HAP-1 (cell line): ENCODE data around the gene UNC5C.
A peak's percentile ranks its signal among the peaks of the same experiment; 100 is the strongest.
"Not testable (repeated sequence)": the region's sequence is repeated elsewhere in the genome, so short reads cannot be mapped to it uniquely, and the experiment has no call there.

Source experiments
- DNase-seq, 2 experiments: peaks; one replicate each; pipeline ENCODE4 v3.0.0-alpha.2; 2016 to 2020; ENCODE audit warnings: low spot score in 2 of 2
- H3K27me3 ChIP-seq: fragments of 250-450 bp; sonication (Bioruptor Pico); 2 replicates; pipeline ENCODE4 v1.5.1; 2020; ENCODE audit warnings: low read depth, mild to moderate bottlenecking, moderate library complexity
- H3K36me3 ChIP-seq: fragments of 250-450 bp; sonication (Bioruptor Pico); replicated peaks from 2 replicates; pipeline ENCODE4 v1.5.1; 2020; ENCODE audit warnings: mild to moderate bottlenecking
- H3K4me1 ChIP-seq: fragments of 250-450 bp; sonication (Bioruptor Pico); 2 replicates; pipeline ENCODE4 v1.5.1; 2020; ENCODE audit warnings: mild to moderate bottlenecking
- H3K4me3 ChIP-seq: fragments of 250-450 bp; sonication (Bioruptor Pico); 2 replicates; pipeline ENCODE4 v1.5.1; 2020; ENCODE audit warnings: mild to moderate bottlenecking, moderate library complexity
- H3K9me3 ChIP-seq: fragments of 250-450 bp; sonication (Bioruptor Pico); 2 replicates; pipeline ENCODE4 v1.5.1; 2020; ENCODE audit warnings: mild to moderate bottlenecking, moderate library complexity
- in situ Hi-C: fragments of 300-500 bp; cut with MboI; formaldehyde crosslinking; loops from 3 replicates; pipeline ENCODE4 v1.14.3; 2020; ENCODE audit warnings: low sequenced_read_pairs, inconsistent platforms, mixed read lengths

UNC5C gene

DNA sequence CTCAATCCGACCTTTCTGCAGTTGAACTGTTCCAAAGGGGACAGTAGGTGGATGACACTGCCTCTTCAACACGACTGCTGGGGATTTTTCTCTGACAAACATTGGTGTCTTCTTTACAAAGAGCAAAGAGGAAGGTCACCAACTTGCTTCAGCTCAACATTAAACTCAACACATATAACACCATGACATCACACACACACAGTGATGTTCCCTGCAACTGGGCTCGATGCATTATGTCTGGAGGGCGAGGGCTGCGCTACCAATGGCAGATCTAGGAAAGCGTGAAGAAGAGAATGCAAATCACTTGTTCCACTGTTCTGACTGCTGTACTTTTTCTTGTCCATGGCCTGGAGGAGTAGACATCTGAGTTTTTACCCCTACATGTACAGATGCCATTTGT lies 385.9 kb downstream of the UNC5C start:
- DNase-seq, result no peak
- Histone ChIP-seq H3K4me3 (no peak overlapping the region), H3K27me3 (no peaks in the 10 kb centered on the region), H3K9me3 (no peaks in the 10 kb centered on the region), H3K4me1 (no peaks in the 10 kb centered on the region; the same call in 1 of the 2 replicates), H3K36me3 (no peaks in the 10 kb centered on the region)
- in situ Hi-C loops, result loop anchor here (25.0 kb wide), 1 partner anchor 474 kb away; no protein-coding TSS in a partner anchor

DNA sequence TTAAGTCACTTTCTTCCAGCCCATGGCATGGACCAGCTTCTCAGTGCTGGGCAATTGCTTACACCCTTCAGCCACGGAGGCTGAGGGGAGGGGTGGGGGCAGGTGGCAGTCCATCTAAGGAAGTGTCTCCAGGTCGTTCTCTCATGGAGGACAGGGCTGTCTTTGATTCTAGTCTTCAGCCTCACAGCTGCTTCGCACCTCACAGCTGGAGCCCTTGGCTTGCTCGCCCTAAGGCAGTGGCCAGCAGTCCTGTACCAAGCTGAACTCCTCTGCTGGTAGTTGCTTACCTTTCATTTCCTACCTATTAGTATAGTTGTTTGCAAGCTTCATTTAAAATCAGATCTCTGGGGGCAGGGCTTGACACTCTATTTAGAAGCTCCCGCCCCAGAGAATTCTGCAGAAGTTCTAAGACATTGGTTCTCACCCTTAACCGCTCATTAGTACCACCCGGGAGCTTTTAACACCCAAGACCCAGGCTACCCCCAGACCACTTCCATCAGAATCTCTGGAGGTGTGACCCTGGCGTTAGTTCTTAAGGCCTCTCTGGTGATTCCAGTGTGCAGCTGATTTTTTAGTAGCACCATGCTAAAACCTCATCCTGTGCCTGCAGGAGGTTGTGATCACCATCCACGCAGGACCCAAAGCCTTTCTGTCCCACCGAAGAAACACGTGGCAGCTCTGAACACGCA lies 386.8 kb downstream of the UNC5C start:
- H3K27me3 ChIP-seq, result no peaks in the 10 kb centered on the region
- in situ Hi-C loops, result loop anchor here (25.0 kb wide), 1 partner anchor 475 kb away; no protein-coding TSS in a partner anchor

DNA sequence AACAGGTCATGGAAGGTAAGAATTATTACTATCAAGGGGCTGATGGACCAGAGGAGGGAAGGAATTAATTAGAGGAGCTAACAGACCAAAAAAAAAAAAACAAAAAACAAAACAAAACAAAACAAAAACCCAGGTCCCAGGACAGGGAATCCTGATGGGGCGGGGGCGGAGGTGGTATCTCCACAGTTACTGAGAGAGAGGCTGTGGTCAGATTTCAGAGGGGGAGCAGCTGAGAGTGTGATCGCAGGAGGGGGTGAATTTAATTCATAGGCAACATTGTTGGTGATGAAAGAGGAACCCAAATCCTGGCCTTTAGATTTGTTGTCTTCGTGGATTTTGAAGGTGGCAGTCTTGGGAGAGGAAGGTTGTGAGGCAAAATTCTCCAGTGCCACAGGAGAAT lies 389.4 kb downstream of the UNC5C start:
- Histone ChIP-seq H3K9me3 (no peaks in the 10 kb centered on the region), H3K4me1 (no peaks in the 10 kb centered on the region; the same call in 1 of the 2 replicates), H3K27me3 (no peaks in the 10 kb centered on the region), H3K36me3 (no peaks in the 10 kb centered on the region), H3K4me3 (no peak overlapping the region)
- in situ Hi-C loops, result loop anchor here (25.0 kb wide), 1 partner anchor 478 kb away; no protein-coding TSS in a partner anchor
- DNase-seq, result no peak

More for the DNA sequence above, 386.8 kb downstream of the UNC5C start:
- no peaks in the 10 kb centered on the region for H3K9me3 ChIP-seq
- H3K4me3 ChIP-seq, result no peak overlapping the region
- H3K36me3 ChIP-seq, result no peaks in the 10 kb centered on the region
- no peak for DNase-seq
- no peaks in the 10 kb centered on the region; the same call in 1 of the 2 replicates for H3K4me1 ChIP-seq

DNA sequence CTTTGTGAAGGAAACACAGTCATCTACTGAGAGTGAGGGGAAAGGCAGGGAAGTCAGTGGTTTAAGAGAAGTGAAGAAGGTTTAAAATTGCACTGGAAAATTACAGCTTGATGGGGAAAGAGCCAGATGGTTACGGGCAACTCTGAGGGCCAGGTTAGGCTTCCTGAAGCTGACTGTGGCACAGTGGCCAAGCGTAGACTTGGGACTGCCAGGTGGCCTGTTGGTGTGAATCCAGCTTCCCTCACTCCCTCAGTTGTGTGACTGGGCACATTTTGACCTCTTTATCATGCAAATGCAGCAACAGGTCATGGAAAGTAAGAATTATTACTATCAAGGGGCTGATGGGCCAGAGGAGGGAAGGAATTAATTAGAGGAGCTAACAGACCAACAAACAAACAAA lies 390.1 kb downstream of the UNC5C start:
- Histone ChIP-seq H3K4me1 (no peaks in the 10 kb centered on the region; the same call in 1 of the 2 replicates), H3K4me3 (no peak overlapping the region), H3K27me3 (no peaks in the 10 kb centered on the region), H3K36me3 (no peaks in the 10 kb centered on the region), H3K9me3 (no peaks in the 10 kb centered on the region)
- in situ Hi-C loops, result loop anchor here (25.0 kb wide), 1 partner anchor 479 kb away; no protein-coding TSS in a partner anchor
- no peak for DNase-seq

DNA sequence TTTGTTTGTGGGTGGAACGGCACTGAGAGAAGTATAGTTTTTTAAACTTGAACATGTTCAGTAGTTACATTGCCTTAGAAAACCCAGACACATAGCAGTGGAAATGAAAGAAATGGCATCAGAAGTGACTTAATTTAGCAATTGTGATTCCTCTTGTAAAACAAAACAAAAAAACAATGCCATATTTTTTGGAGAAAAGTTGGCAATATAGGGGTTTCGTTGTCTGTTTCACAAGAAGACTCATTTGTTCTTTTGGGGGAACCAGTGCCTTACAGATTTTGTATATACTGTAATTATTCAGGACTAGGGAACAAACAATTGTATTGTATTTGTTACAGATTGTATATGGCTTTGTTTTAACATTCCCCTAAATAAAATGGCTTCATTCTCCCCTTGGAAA lies 390.7 kb downstream of the UNC5C start:
- Histone ChIP-seq H3K4me3 (no peak overlapping the region), H3K4me1 (no peaks in the 10 kb centered on the region; the same call in 1 of the 2 replicates), H3K36me3 (no peaks in the 10 kb centered on the region), H3K27me3 (no peaks in the 10 kb centered on the region), H3K9me3 (no peaks in the 10 kb centered on the region)
- in situ Hi-C loops, result loop anchor here (25.0 kb wide), 1 partner anchor 479 kb away; no protein-coding TSS in a partner anchor
- DNase-seq, result no peak

DNA sequence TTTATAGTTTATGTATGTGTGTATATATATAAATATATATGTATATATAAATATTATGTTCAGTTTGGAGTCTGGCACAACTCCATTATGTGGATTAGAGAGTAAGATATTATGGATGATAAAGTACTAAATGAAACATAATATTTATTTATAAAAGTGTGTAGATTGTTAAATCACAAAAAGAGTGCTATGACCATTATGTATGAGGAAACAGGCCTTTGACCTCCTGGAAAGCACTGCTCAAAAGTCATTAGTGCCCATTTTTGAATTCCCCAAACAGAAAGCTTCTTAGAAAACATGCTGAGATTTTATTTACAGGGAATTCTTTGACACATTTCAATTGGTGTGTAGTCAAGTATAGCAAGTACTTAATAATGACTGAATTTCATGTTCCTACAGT lies 391.2 kb downstream of the UNC5C start:
- H3K36me3 ChIP-seq, result no peaks in the 10 kb centered on the region

DNA sequence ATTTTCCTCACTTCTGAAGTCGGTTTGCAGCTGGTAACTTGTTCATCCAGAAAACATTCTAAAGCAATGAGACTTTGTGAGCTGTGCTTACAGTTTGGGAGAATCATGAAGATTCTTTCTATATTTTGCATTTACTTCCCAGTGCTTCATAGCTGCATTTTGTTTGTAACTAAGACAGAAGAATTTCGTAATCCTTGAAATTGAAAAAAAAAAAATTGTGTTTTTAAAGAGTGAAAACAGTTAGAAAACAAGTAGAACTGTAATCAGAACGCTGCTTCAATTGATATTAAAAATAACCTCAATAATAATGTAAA lies 392.4 kb downstream of the UNC5C start:
- no peak for DNase-seq
- Histone ChIP-seq H3K36me3 (no peaks in the 10 kb centered on the region), H3K4me3 (no peak overlapping the region), H3K27me3 (no peaks in the 10 kb centered on the region), H3K9me3 (no peaks in the 10 kb centered on the region), H3K4me1 (no peaks in the 10 kb centered on the region; the same call in 1 of the 2 replicates)
- in situ Hi-C loops, result loop anchor here (25.0 kb wide), 1 partner anchor 481 kb away; no protein-coding TSS in a partner anchor

More for the DNA sequence above, 391.2 kb downstream of the UNC5C start:
- no peaks in the 10 kb centered on the region for H3K9me3 ChIP-seq
- DNase-seq, result no peak
- in situ Hi-C loops, result loop anchor here (25.0 kb wide), 1 partner anchor 480 kb away; no protein-coding TSS in a partner anchor
- no peaks in the 10 kb centered on the region for H3K27me3 ChIP-seq
- no peak overlapping the region for H3K4me3 ChIP-seq
- no peaks in the 10 kb centered on the region; the same call in 1 of the 2 replicates for H3K4me1 ChIP-seq

DNA sequence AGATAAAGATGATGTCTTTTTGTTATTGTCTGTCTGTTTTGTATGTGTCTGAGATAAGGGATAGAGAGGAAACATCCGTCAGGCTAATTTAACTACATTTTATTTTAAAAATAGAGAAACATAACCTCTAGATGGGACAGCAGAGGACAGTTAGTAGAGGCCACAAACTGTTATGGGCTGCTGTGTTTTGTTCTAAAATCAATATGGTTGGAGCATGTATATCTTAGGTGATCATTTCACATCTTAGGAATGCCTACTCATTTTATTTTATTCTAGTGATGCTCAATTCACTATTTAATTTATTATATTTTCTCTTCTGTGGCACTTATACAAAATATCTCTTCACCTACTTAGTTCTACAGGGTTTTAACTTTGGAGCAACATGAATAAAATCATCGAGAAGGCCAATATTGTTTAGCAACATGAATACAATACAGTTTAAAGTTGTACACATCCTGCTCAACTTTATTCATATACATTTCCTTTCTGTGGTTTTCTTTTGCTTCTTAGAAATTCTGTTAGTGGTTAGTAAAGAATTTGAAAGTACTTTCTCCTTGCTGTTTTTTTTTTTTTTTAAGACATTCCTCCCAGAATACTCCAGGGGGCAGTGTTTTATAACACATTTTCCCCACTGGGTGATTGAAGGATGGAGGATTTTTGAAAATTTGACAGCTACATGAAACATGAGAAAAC lies 392.9 kb downstream of the UNC5C start:
- Histone ChIP-seq H3K4me3 (no peak overlapping the region), H3K27me3 (no peaks in the 10 kb centered on the region), H3K36me3 (no peaks in the 10 kb centered on the region), H3K9me3 (no peaks in the 10 kb centered on the region), H3K4me1 (no peaks in the 10 kb centered on the region; the same call in 1 of the 2 replicates)
- DNase-seq, result peak in 1 of 2 experiments; percentile 28
- in situ Hi-C loops, result loop anchor here (25.0 kb wide), 1 partner anchor 481 kb away; no protein-coding TSS in a partner anchor

DNA sequence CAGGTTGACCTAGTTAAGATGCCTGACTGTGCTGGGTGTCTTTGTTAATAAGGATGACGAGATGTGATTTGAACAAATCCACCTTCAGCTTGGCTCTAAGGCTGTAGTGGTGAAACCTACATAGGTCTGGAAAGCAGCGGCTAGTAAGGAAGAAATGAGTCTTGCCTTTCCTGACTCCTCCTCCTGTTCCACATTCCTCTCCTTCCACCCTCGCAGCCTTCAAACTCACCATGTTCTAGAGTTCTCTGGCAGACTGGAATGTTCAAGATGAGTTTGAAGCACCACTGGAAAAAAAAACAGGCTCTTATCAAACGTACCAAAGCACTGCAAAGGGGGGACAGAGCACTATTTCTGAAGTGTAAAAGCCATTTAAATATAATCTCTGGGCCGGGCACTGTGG lies 395.6 kb downstream of the UNC5C start:
- in situ Hi-C loops, result loop anchor here (25.0 kb wide), 1 partner anchor 484 kb away; no protein-coding TSS in a partner anchor

DNA sequence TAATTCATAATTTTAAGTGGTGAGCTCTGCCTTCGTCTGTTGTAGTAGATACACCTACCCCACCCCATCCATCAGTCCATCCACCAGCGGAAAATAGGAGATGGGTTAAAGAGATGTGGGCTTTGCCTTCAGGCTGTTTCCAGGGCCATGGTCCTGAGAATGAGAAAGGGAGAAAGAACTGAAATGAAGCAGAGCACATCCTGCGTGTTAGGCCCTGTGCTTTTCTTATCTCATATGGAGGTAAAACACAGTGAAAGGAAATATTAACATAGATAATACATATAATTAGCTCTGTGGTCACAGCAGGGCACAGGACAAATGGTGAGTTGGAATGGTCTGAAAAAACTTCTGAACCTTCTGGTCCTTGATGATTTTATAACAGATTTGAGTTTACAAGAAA lies 397.5 kb downstream of the UNC5C start:
- H3K9me3 ChIP-seq, result no peaks in the 10 kb centered on the region
- no peaks in the 10 kb centered on the region for H3K4me1 ChIP-seq
- in situ Hi-C loops, result loop anchor here (25.0 kb wide), 1 partner anchor 486 kb away; no protein-coding TSS in a partner anchor
- no peaks in the 10 kb centered on the region for H3K27me3 ChIP-seq
- no peaks in the 10 kb centered on the region for H3K36me3 ChIP-seq
- DNase-seq, result no peak
- H3K4me3 ChIP-seq, result no peak overlapping the region

More for the DNA sequence above, 395.6 kb downstream of the UNC5C start:
- H3K9me3 ChIP-seq, result no peaks in the 10 kb centered on the region
- H3K27me3 ChIP-seq, result no peaks in the 10 kb centered on the region
- H3K36me3 ChIP-seq, result no peaks in the 10 kb centered on the region
- no peaks in the 10 kb centered on the region for H3K4me1 ChIP-seq
- no peak overlapping the region for H3K4me3 ChIP-seq
- DNase-seq, result no peak

DNA sequence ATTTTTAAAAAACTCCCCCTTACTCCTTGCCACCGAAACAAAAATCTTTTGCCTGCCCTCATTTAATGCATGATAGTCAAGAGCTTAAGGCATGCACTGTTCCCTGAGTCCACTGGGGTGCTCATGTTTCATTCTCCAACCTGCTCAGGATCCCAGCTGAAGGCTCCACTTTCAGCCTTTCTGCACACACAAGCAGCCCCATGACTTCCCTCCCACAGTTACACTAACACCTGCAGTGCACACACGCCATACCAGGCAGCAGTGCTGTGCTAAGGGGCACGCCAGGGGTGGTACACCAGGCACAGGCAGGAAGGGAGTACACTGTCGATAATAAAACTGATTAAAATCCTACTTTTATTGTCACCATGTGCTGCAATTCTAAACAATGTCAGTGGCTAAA lies 405.8 kb downstream of the UNC5C start:
- H3K4me1 ChIP-seq, result no peaks in the 10 kb centered on the region
- no peaks in the 10 kb centered on the region for H3K9me3 ChIP-seq
- in situ Hi-C loops, result no loop called here
- no peaks in the 10 kb centered on the region for H3K27me3 ChIP-seq
- DNase-seq, result no peak
- H3K4me3 ChIP-seq, result no peak overlapping the region
- H3K36me3 ChIP-seq, result no peaks in the 10 kb centered on the region

DNA sequence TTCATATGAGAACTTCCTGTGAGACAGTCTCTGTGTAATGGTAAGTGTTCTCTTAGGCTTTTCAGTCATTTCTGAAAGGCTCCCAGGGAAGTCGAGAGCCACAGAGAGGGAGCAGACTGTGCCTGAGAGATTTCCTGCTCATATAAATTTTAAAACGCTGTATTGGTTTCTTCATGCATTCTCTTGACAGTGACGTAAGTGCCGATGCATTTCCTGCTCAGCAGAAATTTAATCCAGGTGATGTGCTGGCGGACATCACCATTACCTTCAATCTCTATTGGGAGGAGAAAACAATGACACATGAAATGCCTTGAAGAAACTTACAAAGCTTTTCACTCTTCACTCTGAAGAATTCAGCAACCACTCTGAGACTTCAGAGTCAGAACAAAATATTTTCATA lies 407.4 kb downstream of the UNC5C start:
- Histone ChIP-seq H3K27me3 (no peaks in the 10 kb centered on the region), H3K36me3 (no peaks in the 10 kb centered on the region), H3K9me3 (no peaks in the 10 kb centered on the region), H3K4me1 (no peaks in the 10 kb centered on the region), H3K4me3 (no peak overlapping the region)
- in situ Hi-C loops, result no loop called here
- DNase-seq, result no peak

DNA sequence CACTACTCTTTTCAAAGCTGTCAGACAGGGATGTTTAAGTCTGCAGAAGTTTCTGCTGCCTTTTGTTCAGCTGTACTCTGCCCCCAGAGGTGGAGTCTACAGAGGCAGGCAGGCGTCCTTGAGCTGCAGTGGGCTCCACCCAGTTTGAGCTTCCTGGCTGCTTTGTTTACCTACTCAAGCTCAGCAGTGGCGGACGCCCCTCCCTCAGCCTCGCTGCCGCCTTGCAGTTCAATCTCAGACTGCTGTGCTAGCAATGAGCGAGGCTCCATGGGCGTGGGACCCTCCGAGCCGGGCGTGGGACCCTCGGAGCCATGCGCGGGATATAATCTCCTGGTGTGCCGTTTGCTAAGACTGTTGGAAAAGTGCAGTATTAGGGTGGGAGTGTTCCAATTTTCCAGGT lies 409.3 kb downstream of the UNC5C start:
- in situ Hi-C loops, H3K36me3 ChIP-seq, DNase-seq: not testable (repeated sequence)

DNA sequence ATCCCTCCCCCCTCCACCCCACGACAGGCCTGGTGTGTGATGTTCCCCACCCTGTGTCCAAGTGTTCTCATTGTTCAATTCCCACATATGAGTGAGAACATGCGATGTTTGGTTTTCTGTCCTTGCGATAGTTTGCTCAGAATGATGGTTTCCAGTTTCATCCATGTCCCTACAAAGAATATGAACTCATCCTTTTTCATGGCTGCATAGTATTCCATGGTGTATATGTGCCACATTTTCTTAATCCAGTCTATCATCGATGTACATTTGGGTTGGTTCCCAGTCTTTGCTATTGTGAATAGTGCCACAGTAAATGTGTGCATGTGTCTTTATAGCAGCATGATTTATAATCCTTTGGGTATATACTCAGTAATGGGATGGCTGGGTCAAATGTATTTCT lies 414.8 kb downstream of the UNC5C start:
- H3K4me1 ChIP-seq, DNase-seq, H3K27me3 ChIP-seq, in situ Hi-C loops, H3K9me3 ChIP-seq, H3K4me3 ChIP-seq, H3K36me3 ChIP-seq: not testable (repeated sequence)

More for the DNA sequence above, 409.3 kb downstream of the UNC5C start:
- H3K9me3 ChIP-seq, H3K4me1 ChIP-seq, H3K27me3 ChIP-seq, H3K4me3 ChIP-seq: not testable (repeated sequence)
